Transverse colon (tissue), 4 donors: ENCODE results near the gene EPHB2.

Source experiments
- CTCF ChIP-seq, 5 experiments: fragments of 200-600 bp in 3 of 5; fragments of 450-650 bp in 2 of 5; sonication (generic) in 3 of 5; IDR thresholded peaks; 1 replicate in 2 of 5; 2 replicates in 3 of 5; pipeline ENCODE4 v1.5.1; 2016 to 2017; ENCODE audit warnings: antibody characterized with exemption in 5 of 5, inconsistent platforms in 3 of 5, mild to moderate bottlenecking in 2 of 5, moderate library complexity in 1 of 5
- EP300 ChIP-seq: sonication (generic); formaldehyde crosslinking; IDR thresholded peaks from one replicate; pipeline ENCODE4 v1.6.1; 2017; ENCODE audit warnings: antibody characterized with exemption, low read depth
- POLR2A ChIP-seq: fragments of 450-650 bp; IDR thresholded peaks from one replicate; pipeline ENCODE4 v1.6.1; 2016; ENCODE audit warnings: antibody characterized with exemption, mild to moderate bottlenecking, moderate library complexity
- POLR2AphosphoS5 ChIP-seq, 3 donors: sonication (generic); formaldehyde crosslinking; IDR thresholded peaks; one replicate each; pipeline ENCODE4 v1.6.1; 2016; ENCODE audit warnings: antibody characterized with exemption in 3 of 3

- TF ChIP-seq POLR2A (no peak), CTCF (IDR thresholded peaks at IDR 0.05) (no peak), EP300 (no peak), POLR2AphosphoS5 (IDR thresholded peaks at IDR 0.05) (no peak)
These were observed 68.4 kb downstream of the EPHB2 start for GRCh38 chr1:22778862-22779520.
